HG03175 (cell line): Measurements from ENCODE around the gene FAM171A1.
"Not testable (repeated sequence)": the region's sequence is repeated elsewhere in the genome, so short reads cannot be mapped to it uniquely, and the experiment has no call there.

Experiments used
- ATAC-seq: cut with Tn5 transposase; IDR thresholded peaks from one replicate; pipeline ENCODE4 v1.9.1; 2021; ENCODE audit warnings: mild to moderate bottlenecking, moderate library complexity; ENCODE audit not compliant: unreplicated experiment

Gene FAM171A1

GRCh38 chr10:15214237-15214636, 156.9 kb downstream of the FAM171A1 start:
- ATAC-seq = no peak

- no peak for ATAC-seq
Measured at GRCh38 chr10:15213461-15213861, 157.6 kb downstream of the FAM171A1 start.

- ATAC-seq = no peak
Measured at GRCh38 chr10:15211464-15211979, 159.6 kb downstream of the FAM171A1 start.

GRCh38 chr10:15210521-15210920, 160.6 kb downstream of the FAM171A1 start:
- ATAC-seq = no peak

- ATAC-seq = peak; percentile 59
Measured at GRCh38 chr10:15209827-15210509, 161.1 kb downstream of the FAM171A1 start.

GRCh38 chr10:15208221-15208620, 162.9 kb downstream of the FAM171A1 start:
- no peak for ATAC-seq

- not testable (repeated sequence) for ATAC-seq
Measured at GRCh38 chr10:15207410-15207809, 163.7 kb downstream of the FAM171A1 start.

- no peak for ATAC-seq
Measured at GRCh38 chr10:15202639-15203038, 168.4 kb downstream of the FAM171A1 start.

GRCh38 chr10:15202301-15202621, 168.8 kb downstream of the FAM171A1 start:
- ATAC-seq = not testable (repeated sequence)

GRCh38 chr10:15201589-15202300, 169.3 kb downstream of the FAM171A1 start:
- ATAC-seq = no peak

GRCh38 chr10:15200626-15201025, 170.5 kb downstream of the FAM171A1 start:
- no peak for ATAC-seq

GRCh38 chr10:15197911-15198310, 173.2 kb downstream of the FAM171A1 start:
- ATAC-seq = no peak

- no peak for ATAC-seq
Measured at GRCh38 chr10:15197276-15197675, 173.8 kb downstream of the FAM171A1 start.

GRCh38 chr10:15196021-15196834, 174.9 kb downstream of the FAM171A1 start:
- no peak for ATAC-seq

GRCh38 chr10:15189133-15189885, 181.8 kb downstream of the FAM171A1 start:
- ATAC-seq = no peak

GRCh38 chr10:15188603-15189002, 182.5 kb downstream of the FAM171A1 start:
- no peak for ATAC-seq

GRCh38 chr10:15183689-15184481, 187.2 kb downstream of the FAM171A1 start:
- ATAC-seq = no peak

- no peak for ATAC-seq
Measured at GRCh38 chr10:15182540-15183207, 188.4 kb downstream of the FAM171A1 start.

- no peak for ATAC-seq
Measured at GRCh38 chr10:15181576-15182156, 189.4 kb downstream of the FAM171A1 start.
